H9 (cell line): ENCODE measurements around the gene TRIM7. TPM values are rescaled to one million over a fixed set of nuclear protein-coding genes. Genes with fewer than 3 reads are reported as not detected.

Experiments
- DNase-seq: peaks from one replicate; pipeline ENCODE4 v3.0.0-alpha.2; 2017
- H2AFZ ChIP-seq: one replicate; pipeline ENCODE4 v1.6.1; 2013; ENCODE audit warnings: mild to moderate bottlenecking, low read length, control low read depth, moderate library complexity
- H2AK5ac ChIP-seq: 2 replicates; pipeline ENCODE4 v1.6.1; 2013; ENCODE audit warnings: low read length, control low read depth, mixed read lengths; ENCODE audit not compliant: insufficient read length
- H2BK120ac ChIP-seq: one replicate; pipeline ENCODE4 v1.6.1; 2013; ENCODE audit warnings: low read depth, mild to moderate bottlenecking, low read length, control low read depth, inconsistent platforms; ENCODE audit not compliant: poor library complexity, severe bottlenecking
- H2BK12ac ChIP-seq: 2 replicates; pipeline ENCODE4 v1.6.1; 2013; ENCODE audit warnings: low read length, control low read depth, mixed read lengths, low read depth; ENCODE audit not compliant: insufficient read length
- H2BK15ac ChIP-seq: 2 replicates; pipeline ENCODE4 v1.6.1; 2013; ENCODE audit warnings: low read depth, low read length, control low read depth
- H2BK20ac ChIP-seq: one replicate; pipeline ENCODE4 v1.6.1; 2013; ENCODE audit warnings: low read depth, mild to moderate bottlenecking, low read length, control low read depth, inconsistent platforms; ENCODE audit not compliant: poor library complexity, severe bottlenecking
- H2BK5ac ChIP-seq: 2 replicates; pipeline ENCODE4 v1.6.1; 2013; ENCODE audit warnings: low read length, control low read depth, mixed read lengths; ENCODE audit not compliant: insufficient read length
- H3K14ac ChIP-seq: 2 replicates; pipeline ENCODE4 v1.6.1; 2013; ENCODE audit warnings: low read length, control low read depth; ENCODE audit not compliant: insufficient read depth
- H3K18ac ChIP-seq: 2 replicates; pipeline ENCODE4 v1.6.1; 2013; ENCODE audit warnings: low read depth, mild to moderate bottlenecking, mixed read lengths, low read length, control low read depth; ENCODE audit not compliant: insufficient read length
- H3K23ac ChIP-seq: 2 replicates; pipeline ENCODE4 v1.6.1; 2013; ENCODE audit warnings: low read length, control low read depth, mixed read lengths, low read depth; ENCODE audit not compliant: insufficient read length
- H3K23me2 ChIP-seq: 2 replicates; pipeline ENCODE4 v1.6.1; 2013; ENCODE audit warnings: low read depth, mild to moderate bottlenecking, mixed read lengths, low read length, control low read depth; ENCODE audit not compliant: insufficient read length, poor library complexity, severe bottlenecking
- H3K27ac ChIP-seq: 2 replicates; pipeline ENCODE4 v1.5.1; 2013; ENCODE audit warnings: low read length, control low read depth, mixed read lengths, low read depth; ENCODE audit not compliant: insufficient read length
- H3K27me3 ChIP-seq: 2 replicates; pipeline ENCODE4 v1.6.1; 2013; ENCODE audit warnings: low read length, control low read depth, inconsistent platforms; ENCODE audit not compliant: insufficient read depth
- H3K4ac ChIP-seq: 2 replicates; pipeline ENCODE4 v1.6.1; 2013; ENCODE audit warnings: low read depth, mild to moderate bottlenecking, control low read depth, inconsistent platforms, low read length, moderate library complexity
- H3K4me1 ChIP-seq: 2 replicates; pipeline ENCODE4 v1.6.1; 2013; ENCODE audit warnings: low read length, control low read depth, inconsistent platforms; ENCODE audit not compliant: insufficient read depth
- H3K4me2 ChIP-seq: 2 replicates; pipeline ENCODE4 v1.6.1; 2013; ENCODE audit warnings: low read length, control low read depth, mixed read lengths; ENCODE audit not compliant: insufficient read length, insufficient read depth
- H3K56ac ChIP-seq: 2 replicates; pipeline ENCODE4 v1.6.1; 2013; ENCODE audit warnings: low read depth, mild to moderate bottlenecking, mixed read lengths, low read length, control low read depth; ENCODE audit not compliant: insufficient read length
- H3K79me1 ChIP-seq: 2 replicates; pipeline ENCODE4 v1.6.1; 2013; ENCODE audit warnings: low read depth, mild to moderate bottlenecking, moderate library complexity, low read length, control low read depth, inconsistent platforms; ENCODE audit not compliant: insufficient read depth, poor library complexity, severe bottlenecking
- H3K79me2 ChIP-seq: 2 replicates; pipeline ENCODE4 v1.6.1; 2013; ENCODE audit warnings: low read length, control low read depth, inconsistent platforms; ENCODE audit not compliant: insufficient read depth
- H3K9ac ChIP-seq: 2 replicates; pipeline ENCODE4 v1.6.1; 2013; ENCODE audit warnings: low read length, control low read depth, mixed read lengths; ENCODE audit not compliant: insufficient read length; ENCODE audit errors: extremely low read depth
- H3K9me3 ChIP-seq: one replicate; pipeline ENCODE4 v1.6.1; 2013; ENCODE audit warnings: low read depth, low read length, inconsistent platforms; ENCODE audit not compliant: control insufficient read depth
- H3T11ph ChIP-seq: one replicate; pipeline ENCODE4 v1.6.1; 2013; ENCODE audit warnings: mild to moderate bottlenecking, low read length, control low read depth, inconsistent platforms
- H4K20me1 ChIP-seq: one replicate; pipeline ENCODE4 v1.6.1; 2013; ENCODE audit not compliant: control insufficient read depth, insufficient read length, insufficient read depth
- H4K5ac ChIP-seq: 2 replicates; pipeline ENCODE4 v1.6.1; 2013; ENCODE audit warnings: low read depth, mild to moderate bottlenecking, mixed read lengths, low read length, control low read depth; ENCODE audit not compliant: insufficient read length
- H4K8ac ChIP-seq: replicated peaks from 2 replicates; pipeline ENCODE4 v1.6.1; 2013; ENCODE audit warnings: low read length, control low read depth, mixed read lengths, low read depth; ENCODE audit not compliant: insufficient read length
- H4K91ac ChIP-seq: 2 replicates; pipeline ENCODE4 v1.6.1; 2013; ENCODE audit warnings: low read depth, mild to moderate bottlenecking, moderate library complexity, mixed read lengths, low read length, control low read depth; ENCODE audit not compliant: insufficient read length
- H3K27ac Mint-ChIP-seq, 3 experiments: 2 replicates in 2 of 3; 3 replicates in 1 of 3; pipeline ENCODE4 v1.8.0; 2020 to 2021; ENCODE audit warnings: mixed read lengths in 3 of 3, mild to moderate bottlenecking in 1 of 3, moderate library complexity in 1 of 3
- H3K27me3 Mint-ChIP-seq: 2 replicates; pipeline ENCODE4 v1.8.0; 2021; ENCODE audit warnings: low read depth, mild to moderate bottlenecking, moderate library complexity, mixed read lengths
- H3K36me3 Mint-ChIP-seq, 3 experiments: 2 replicates in 2 of 3; 3 replicates in 1 of 3; pipeline ENCODE4 v1.8.0; 2020 to 2021; ENCODE audit warnings: low read depth in 3 of 3, mixed read lengths in 3 of 3; ENCODE audit not compliant: insufficient read depth in 1 of 3
- H3K4me1 Mint-ChIP-seq, 2 experiments: 2 replicates each; pipeline ENCODE4 v1.8.0; 2020; ENCODE audit warnings: mixed read lengths in 2 of 2
- H3K4me3 Mint-ChIP-seq, 2 experiments: 2 replicates in 1 of 2; 3 replicates in 1 of 2; pipeline ENCODE4 v1.8.0; 2020 to 2021; ENCODE audit warnings: mild to moderate bottlenecking in 2 of 2, mixed read lengths in 2 of 2, moderate library complexity in 1 of 2
- H3K9me3 Mint-ChIP-seq, 2 experiments: 2 replicates in 1 of 2; 3 replicates in 1 of 2; pipeline ENCODE4 v1.8.0; 2020; ENCODE audit warnings: mild to moderate bottlenecking in 2 of 2, mixed read lengths in 2 of 2, moderate library complexity in 1 of 2
- WGBS: extraction: QIAGEN DNeasy Blood & Tissue Kit; methylation state at CpG from one replicate; pipeline ENCODE4 v1.1.7; 2013; ENCODE audit warnings: missing lambda C conversion rate, low lambda C conversion rate, mixed read lengths; ENCODE audit not compliant: insufficient read length; ENCODE audit errors: extremely low coverage; 5-methylcytosine and 5-hydroxymethylcytosine counted together
- total RNA-seq: library from RNA; stranded (reverse); gene quantifications from 2 replicates; pipeline ENCODE4 v1.2.1, GENCODE V29; 2021
- TF ChIP-seq, protein P1 (sequence below): fragments of 200-600 bp; sonication (generic); conservative IDR thresholded peaks from 3 replicates; pipeline ENCODE4 v1.8.0; 2021; ENCODE audit warnings: antibody characterized with exemption, mild to moderate bottlenecking

TRIM7 gene
- total RNA-seq, 1 experiment from 2014 or later = not detected

DNA sequence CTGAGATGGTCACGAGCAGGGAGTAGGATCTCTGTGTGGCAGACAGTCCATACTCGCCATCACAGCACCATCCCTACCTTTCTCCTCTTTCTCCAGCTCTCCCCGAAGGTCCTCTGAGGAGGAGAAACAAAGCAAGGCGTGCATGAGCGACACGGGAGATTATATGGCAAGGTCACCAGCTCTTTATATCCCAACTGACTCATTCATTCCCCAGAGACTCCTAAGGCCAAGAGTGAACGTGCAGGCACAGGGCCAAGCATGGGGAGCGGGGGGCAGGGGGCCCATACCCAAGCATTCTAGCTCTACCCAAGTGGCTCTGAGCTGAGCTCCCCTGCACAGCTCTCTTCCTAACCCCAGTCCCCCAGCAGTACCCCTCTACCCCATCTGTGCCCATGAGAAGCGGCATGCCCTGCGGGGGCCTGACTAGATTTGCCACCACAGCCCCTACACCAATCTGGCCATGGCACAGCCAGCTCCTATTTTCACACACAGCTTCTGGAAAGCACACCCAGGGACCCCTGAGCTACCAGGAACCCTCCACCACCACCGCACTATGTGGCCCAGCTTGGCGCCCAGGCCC lies 6.8 kb downstream of the TRIM7 start:
- Histone ChIP-seq H2BK5ac (no peak overlapping the region), H2AK5ac (no peak overlapping the region), H3K14ac (no peak overlapping the region), H3K4me2 (no peak overlapping the region), H3K79me2 (no peaks in the 10 kb centered on the region), H3T11ph (no peak overlapping the region), H2BK12ac (no peak overlapping the region), H3K23me2 (no peaks in the 10 kb centered on the region), H4K5ac (no peak overlapping the region), H3K27me3 (peaks cover under 1% of the 10 kb centered on the region; the same call in 1 of the 2 replicates), H3K23ac (no peak overlapping the region), H2AFZ (no peak overlapping the region), H3K27ac (no peak overlapping the region), H4K8ac (no peak overlapping the region), H3K18ac (no peak overlapping the region), H2BK120ac (no peak overlapping the region), H3K4me1 (peaks cover 10% of the 10 kb centered on the region; the same call in 1 of the 2 replicates), H3K79me1 (no peaks in the 10 kb centered on the region), H3K9ac (no peak overlapping the region), H2BK20ac (no peak overlapping the region), H4K91ac (no peak overlapping the region), H4K20me1 (no peaks in the 10 kb centered on the region), H3K9me3 (no peaks in the 10 kb centered on the region), H3K4ac (no peak overlapping the region), H3K56ac (no peak overlapping the region), H2BK15ac (no peak overlapping the region)
- no peaks in the 10 kb centered on the region; a peak in 1 of 7 replicates for H3K36me3 Mint-ChIP-seq
- H3K4me3 Mint-ChIP-seq = no peak overlapping the region; a peak in 2 of 5 replicates
- peaks cover 83% of the 10 kb centered on the region for H3K27me3 Mint-ChIP-seq
- DNase-seq = no peak
- peak overlapping the region in 1 of 3 experiments; percentile 65; a peak in 1 of 7 replicates for H3K27ac Mint-ChIP-seq
- H3K9me3 Mint-ChIP-seq = no peaks in the 10 kb centered on the region; a peak in 1 of 5 replicates
- no CpG with 5 or more reads among the region's 12 CpGs for WGBS
- peaks cover 42% of the 10 kb centered on the region in 2 experiments for H3K4me1 Mint-ChIP-seq
- TF ChIP-seq, protein P1, sequence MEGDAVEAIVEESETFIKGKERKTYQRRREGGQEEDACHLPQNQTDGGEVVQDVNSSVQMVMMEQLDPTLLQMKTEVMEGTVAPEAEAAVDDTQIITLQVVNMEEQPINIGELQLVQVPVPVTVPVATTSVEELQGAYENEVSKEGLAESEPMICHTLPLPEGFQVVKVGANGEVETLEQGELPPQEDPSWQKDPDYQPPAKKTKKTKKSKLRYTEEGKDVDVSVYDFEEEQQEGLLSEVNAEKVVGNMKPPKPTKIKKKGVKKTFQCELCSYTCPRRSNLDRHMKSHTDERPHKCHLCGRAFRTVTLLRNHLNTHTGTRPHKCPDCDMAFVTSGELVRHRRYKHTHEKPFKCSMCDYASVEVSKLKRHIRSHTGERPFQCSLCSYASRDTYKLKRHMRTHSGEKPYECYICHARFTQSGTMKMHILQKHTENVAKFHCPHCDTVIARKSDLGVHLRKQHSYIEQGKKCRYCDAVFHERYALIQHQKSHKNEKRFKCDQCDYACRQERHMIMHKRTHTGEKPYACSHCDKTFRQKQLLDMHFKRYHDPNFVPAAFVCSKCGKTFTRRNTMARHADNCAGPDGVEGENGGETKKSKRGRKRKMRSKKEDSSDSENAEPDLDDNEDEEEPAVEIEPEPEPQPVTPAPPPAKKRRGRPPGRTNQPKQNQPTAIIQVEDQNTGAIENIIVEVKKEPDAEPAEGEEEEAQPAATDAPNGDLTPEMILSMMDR = no peak
